CD4-positive, CD25-positive, alpha-beta regulatory T cell (primary cell): ENCODE measurements around the gene TP53I11. TPM values are rescaled to one million over a fixed set of nuclear protein-coding genes. Genes with fewer than 3 reads are reported as not detected.

Experiments used
- ATAC-seq, 2 donors: fragments of 150-1000 bp; cut with Tn5 transposase; one replicate each; pipeline ENCODE4 v1.10.0; 2021; ENCODE audit warnings: low read depth in 2 of 2, moderate number of reproducible peaks in 2 of 2, moderate library complexity in 1 of 2
- DNase-seq, 3 donors: peaks; one replicate each; pipeline versions ENCODE4 v3.0.0 to v3.0.0-alpha.2; 2012 to 2022; ENCODE audit warnings: mixed read lengths in 1 of 3
- H3K27ac ChIP-seq: one replicate; pipeline ENCODE4 v1.7.0; 2013; ENCODE audit warnings: mild to moderate bottlenecking, low read length; ENCODE audit not compliant: insufficient read depth, poor library complexity, severe bottlenecking
- H3K27me3 ChIP-seq: one replicate; pipeline ENCODE4 v1.7.0; 2013; ENCODE audit warnings: low read length; ENCODE audit not compliant: control insufficient read depth, insufficient read depth
- H3K36me3 ChIP-seq: one replicate; pipeline ENCODE4 v1.7.0; 2013; ENCODE audit warnings: mild to moderate bottlenecking, low read length, moderate library complexity; ENCODE audit not compliant: control insufficient read depth, insufficient read depth
- H3K4me1 ChIP-seq: 2 replicates; pipeline ENCODE4 v1.7.0; 2013; ENCODE audit warnings: mild to moderate bottlenecking, low read length; ENCODE audit not compliant: insufficient read depth, control insufficient read depth, poor library complexity, severe bottlenecking
- H3K4me3 ChIP-seq: one replicate; pipeline ENCODE4 v1.7.0; 2013; ENCODE audit warnings: low read depth, mild to moderate bottlenecking, low read length, moderate library complexity
- H3K9me3 ChIP-seq, 2 experiments: 1 replicate in 1 of 2; 2 replicates in 1 of 2; pipeline ENCODE4 v1.7.0; 2013; ENCODE audit warnings: low read length in 2 of 2, mild to moderate bottlenecking in 1 of 2, moderate library complexity in 1 of 2; ENCODE audit not compliant: control insufficient read depth in 2 of 2
- H3K27ac Mint-ChIP-seq, 3 donors: one replicate each; pipeline ENCODE4 v1.8.0; 2020 to 2022; ENCODE audit warnings: mild to moderate bottlenecking in 3 of 3, mixed read lengths in 3 of 3, moderate library complexity in 2 of 3
- H3K27me3 Mint-ChIP-seq: one replicate; pipeline ENCODE4 v1.8.0; 2022; ENCODE audit warnings: mild to moderate bottlenecking, mixed read lengths
- H3K36me3 Mint-ChIP-seq: one replicate; pipeline ENCODE4 v1.8.0; 2020; ENCODE audit warnings: mixed read lengths
- H3K4me1 Mint-ChIP-seq, 4 donors: one replicate each; pipeline ENCODE4 v1.8.0; 2020 to 2022; ENCODE audit warnings: mixed read lengths in 4 of 4, mild to moderate bottlenecking in 1 of 4
- H3K4me3 Mint-ChIP-seq, 4 donors: one replicate each; pipeline ENCODE4 v1.8.0; 2020 to 2022; ENCODE audit warnings: mild to moderate bottlenecking in 4 of 4, mixed read lengths in 4 of 4, moderate library complexity in 3 of 4
- H3K9me3 Mint-ChIP-seq, 7 donors: one replicate each; pipeline ENCODE4 v1.8.0; 2020 to 2022; ENCODE audit warnings: mixed read lengths in 7 of 7, mild to moderate bottlenecking in 3 of 7, moderate library complexity in 2 of 7
- polyA plus RNA-seq, 4 donors: library from polyadenylated mRNA; unstranded; fragments of 300-500 nt; fragmentation: Illumina TruSeq; gene quantifications; one replicate each; pipeline ENCODE4 v1.2.3, GENCODE V29; 2021
- total RNA-seq: library from RNA; stranded (reverse); gene quantifications from one replicate; pipeline ENCODE4 v1.2.3, GENCODE V29; 2022

Gene TP53I11
- total and polyA plus RNA-seq, 5 donors from 2014 or later = 2.0 to 17.4 (median 2.6) TPM

DNA sequence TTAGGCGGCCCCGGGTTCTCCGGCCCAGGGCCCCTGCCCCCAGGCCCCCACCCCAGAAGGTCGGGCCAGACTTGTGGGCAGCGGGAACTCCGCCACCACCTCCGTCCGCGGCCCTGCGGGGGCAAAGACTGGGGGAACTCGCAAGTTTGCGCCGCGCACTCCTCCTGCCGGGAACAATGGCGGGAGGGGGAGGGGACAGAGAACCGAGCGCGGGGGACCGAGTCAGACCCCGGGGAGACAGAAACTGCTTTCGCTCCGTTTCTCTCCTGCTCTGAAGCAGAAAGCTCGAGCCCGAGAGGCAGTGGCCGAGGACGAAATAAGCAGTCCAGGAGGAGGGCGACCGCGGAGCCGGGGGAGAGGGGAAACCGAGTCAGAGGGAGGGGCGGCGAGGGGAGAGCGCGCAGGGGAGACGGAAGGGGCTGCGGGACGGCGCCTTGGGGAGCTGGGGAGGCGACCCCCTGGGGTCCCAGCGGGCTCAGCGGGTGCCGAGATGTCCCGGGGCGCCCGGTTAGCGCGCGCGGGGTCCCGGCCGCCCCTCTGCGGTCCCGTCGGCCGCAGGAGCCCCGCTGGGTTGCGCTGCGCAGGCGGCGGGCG lies 555 bp downstream of the TP53I11 start:
- Mint-ChIP-seq H3K9me3 (no peaks in the 10 kb centered on the region), H3K4me1 (peaks cover 0 to 13% (median 7%) of the 10 kb centered on the region in 4 donors), H3K4me3 (peak overlapping the region; percentile 76 to 90 (median 83)), H3K27ac (no peak overlapping the region), H3K27me3 (peaks cover 7% of the 10 kb centered on the region), H3K36me3 (no peaks in the 10 kb centered on the region)
- H3K9me3 ChIP-seq = no peaks in the 10 kb centered on the region
- DNase-seq (no peak), ATAC-seq (no peak)
- no peaks in the 10 kb centered on the region for H3K27me3 ChIP-seq
- no peaks in the 10 kb centered on the region for H3K36me3 ChIP-seq
- no peak overlapping the region for H3K4me3 ChIP-seq
- H3K27ac ChIP-seq = no peak overlapping the region
- peaks cover 20% of the 10 kb centered on the region for H3K4me1 ChIP-seq

DNA sequence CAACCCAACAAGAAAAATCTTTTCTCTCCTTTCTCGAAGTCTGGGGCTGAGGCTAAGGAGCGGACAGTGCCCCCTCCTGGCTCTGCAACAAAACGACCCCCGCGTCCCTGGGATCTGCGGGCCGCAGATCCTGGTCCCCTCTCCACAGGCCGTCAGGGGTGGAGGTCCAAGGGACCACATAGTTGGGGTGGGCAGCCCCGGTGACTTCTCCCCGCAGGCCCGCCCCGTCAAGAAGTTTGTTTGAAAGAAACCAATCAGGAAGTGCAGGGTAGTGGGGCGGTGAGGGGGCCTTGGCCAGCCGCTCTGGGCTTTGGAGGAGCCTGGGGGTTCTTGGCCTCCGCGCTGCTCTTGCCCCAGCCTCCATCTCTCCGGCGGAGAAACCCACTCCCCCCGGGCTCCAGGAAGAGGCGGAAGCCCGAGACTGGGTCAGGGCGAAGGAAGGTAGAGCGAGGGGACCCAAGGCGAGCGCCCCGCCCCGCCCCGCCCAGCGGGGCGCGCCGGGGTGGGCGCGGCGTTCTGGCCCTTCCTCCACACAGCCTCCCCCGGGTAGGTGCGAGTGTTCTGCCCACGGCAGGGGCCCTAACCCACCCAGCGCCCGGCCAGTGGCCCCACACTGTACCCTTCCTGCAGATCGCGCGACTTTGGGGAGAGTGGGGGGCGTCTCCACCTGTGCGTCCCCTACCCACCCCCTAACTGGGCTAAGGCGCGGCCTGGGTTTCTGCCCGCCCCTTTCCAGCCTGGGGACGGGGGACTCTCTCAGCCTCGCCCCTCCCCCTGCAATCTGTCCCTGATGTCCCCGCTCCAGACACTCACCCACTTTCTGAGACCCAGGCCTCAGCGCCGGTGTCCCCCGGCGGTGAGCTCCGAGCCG lies 1.3 kb downstream of the TP53I11 start:
- ATAC-seq = peak; percentile 32 to 40
- Mint-ChIP-seq H3K9me3 (no peaks in the 10 kb centered on the region), H3K27ac (no peak overlapping the region)

DNA sequence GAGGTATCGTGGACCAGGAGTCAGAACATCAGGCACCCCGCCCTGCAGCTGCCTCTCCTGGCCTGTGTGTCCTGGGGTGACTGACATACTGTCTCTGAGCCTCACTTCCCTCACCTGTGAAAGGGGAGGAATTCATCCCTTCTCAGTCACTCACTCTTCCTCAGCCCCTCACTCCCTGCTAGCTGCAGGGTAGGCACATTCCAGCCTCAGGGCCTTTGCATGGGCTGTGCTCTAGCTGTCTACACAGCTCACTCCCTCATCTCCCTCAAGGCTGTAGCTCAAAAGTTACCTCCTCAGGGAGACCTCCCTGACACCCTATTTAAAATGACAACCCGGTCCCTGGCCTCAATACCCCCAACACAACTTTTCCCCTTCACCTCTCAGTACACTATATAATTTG lies 2.5 kb downstream of the TP53I11 start:
- H3K9me3 ChIP-seq = no peaks in the 10 kb centered on the region
- Mint-ChIP-seq H3K27ac (no peak overlapping the region), H3K27me3 (peaks cover 7% of the 10 kb centered on the region), H3K9me3 (no peaks in the 10 kb centered on the region), H3K4me1 (peaks cover 0 to 14% (median 12%) of the 10 kb centered on the region in 4 donors), H3K36me3 (no peaks in the 10 kb centered on the region), H3K4me3 (peak overlapping the region in 2 of 4 donors; percentile 70 to 83)
- no peaks in the 10 kb centered on the region for H3K27me3 ChIP-seq
- ATAC-seq = no peak
- no peak overlapping the region for H3K4me3 ChIP-seq
- DNase-seq = no peak
- H3K36me3 ChIP-seq = no peaks in the 10 kb centered on the region
- peaks cover 21% of the 10 kb centered on the region for H3K4me1 ChIP-seq
- H3K27ac ChIP-seq = no peak overlapping the region

More for the DNA sequence above, 1.3 kb downstream of the TP53I11 start:
- H3K9me3 ChIP-seq = no peaks in the 10 kb centered on the region
- Mint-ChIP-seq H3K36me3 (no peaks in the 10 kb centered on the region), H3K4me1 (peaks cover 0 to 13% (median 7%) of the 10 kb centered on the region in 4 donors), H3K4me3 (peak overlapping the region; percentile 83 to 88 (median 83)), H3K27me3 (peaks cover 7% of the 10 kb centered on the region)
- no peaks in the 10 kb centered on the region for H3K36me3 ChIP-seq
- H3K4me1 ChIP-seq = peaks cover 20% of the 10 kb centered on the region
- H3K4me3 ChIP-seq = no peak overlapping the region
- peak; percentile 7 to 25 (median 24) for DNase-seq
- no peaks in the 10 kb centered on the region for H3K27me3 ChIP-seq
- no peak overlapping the region for H3K27ac ChIP-seq

DNA sequence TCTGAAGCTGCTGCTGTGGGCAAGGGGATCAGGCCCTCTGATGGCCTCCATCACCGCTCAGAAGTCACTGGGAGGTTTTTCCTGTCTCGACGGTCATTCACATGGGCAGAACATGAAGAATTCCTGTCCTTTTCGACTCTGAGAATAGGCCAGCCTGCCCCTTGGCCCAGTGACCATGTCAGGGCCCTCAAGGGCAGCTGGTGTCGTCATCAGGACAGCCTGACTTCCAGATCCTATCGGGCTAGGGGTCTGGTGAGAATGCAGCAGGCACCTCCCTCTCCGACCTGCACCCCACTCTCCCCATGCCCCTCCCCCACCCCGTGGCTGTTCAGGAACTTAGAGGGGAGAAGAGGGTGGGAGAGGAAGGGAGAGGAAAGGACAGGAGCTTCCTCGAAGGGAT lies 3.6 kb downstream of the TP53I11 start:
- peaks cover 0 to 19% (median 12%) of the 10 kb centered on the region in 4 donors for H3K4me1 Mint-ChIP-seq
- H3K9me3 ChIP-seq = no peaks in the 10 kb centered on the region
- H3K27me3 Mint-ChIP-seq = peaks cover 7% of the 10 kb centered on the region
- H3K27me3 ChIP-seq = no peaks in the 10 kb centered on the region
- no peaks in the 10 kb centered on the region for H3K9me3 Mint-ChIP-seq
- no peaks in the 10 kb centered on the region for H3K36me3 ChIP-seq
- peak overlapping the region in 1 of 4 donors; percentile 44 for H3K4me3 Mint-ChIP-seq
- no peak overlapping the region for H3K27ac Mint-ChIP-seq
- ATAC-seq (no peak), DNase-seq (no peak)
- H3K36me3 Mint-ChIP-seq = no peaks in the 10 kb centered on the region
- no peak overlapping the region for H3K4me3 ChIP-seq
- H3K27ac ChIP-seq = no peak overlapping the region
- H3K4me1 ChIP-seq = peaks cover 25% of the 10 kb centered on the region

DNA sequence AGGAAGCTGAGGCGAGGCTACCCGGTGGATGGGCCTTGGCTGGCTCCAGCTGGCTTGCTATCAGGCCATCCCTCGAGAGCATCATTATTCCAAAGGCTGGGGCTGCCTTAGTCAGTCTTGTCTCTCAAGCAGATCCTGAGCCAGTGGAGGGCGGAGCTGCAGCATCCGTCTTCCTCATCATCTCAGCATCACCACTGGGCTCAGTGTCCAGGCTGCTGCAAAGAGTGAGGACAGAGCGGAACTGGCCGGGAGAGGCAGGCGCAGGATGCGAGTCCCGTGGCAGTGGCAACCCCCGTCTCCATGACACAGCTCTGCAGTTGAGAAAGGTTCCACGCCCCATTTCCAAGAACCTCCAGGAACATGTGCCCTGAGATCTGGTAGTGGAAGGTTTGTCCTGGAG lies 4.4 kb downstream of the TP53I11 start:
- H3K4me3 Mint-ChIP-seq = peak overlapping the region in 2 of 4 donors; percentile 56 to 62
- no peaks in the 10 kb centered on the region for H3K9me3 Mint-ChIP-seq
- DNase-seq = no peak
- Histone ChIP-seq H3K27me3 (no peaks in the 10 kb centered on the region), H3K4me3 (no peak overlapping the region), H3K36me3 (no peaks in the 10 kb centered on the region), H3K9me3 (no peaks in the 10 kb centered on the region), H3K27ac (no peak overlapping the region), H3K4me1 (peaks cover 25% of the 10 kb centered on the region)
- no peaks in the 10 kb centered on the region for H3K36me3 Mint-ChIP-seq
- peaks cover 0 to 20% (median 9%) of the 10 kb centered on the region in 4 donors for H3K4me1 Mint-ChIP-seq
- no peak for ATAC-seq
- H3K27ac Mint-ChIP-seq = no peak overlapping the region
- peaks cover 1% of the 10 kb centered on the region for H3K27me3 Mint-ChIP-seq

DNA sequence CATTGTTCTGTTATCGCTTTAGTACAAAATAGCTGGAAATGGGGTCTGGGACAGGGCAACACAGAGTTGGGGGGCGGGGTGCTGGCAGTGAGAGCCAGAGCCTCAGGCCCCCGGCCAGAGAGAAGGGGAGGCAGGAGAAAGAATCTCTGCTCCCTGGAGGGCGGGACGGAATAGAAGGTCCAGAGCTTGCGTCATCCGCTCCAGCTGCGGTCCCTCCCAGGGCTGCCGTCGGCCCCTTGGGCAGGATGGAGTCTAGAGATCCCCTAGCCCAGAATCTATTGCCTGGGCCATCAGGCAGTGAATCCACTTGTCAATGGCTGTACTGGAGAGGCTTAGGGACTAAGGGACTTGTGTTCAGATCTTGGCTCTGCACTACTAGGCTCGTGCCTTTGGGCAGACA lies 5.0 kb downstream of the TP53I11 start:
- Histone ChIP-seq H3K27me3 (no peaks in the 10 kb centered on the region), H3K4me3 (no peak overlapping the region), H3K9me3 (no peaks in the 10 kb centered on the region), H3K36me3 (no peaks in the 10 kb centered on the region), H3K27ac (no peak overlapping the region), H3K4me1 (peaks cover 21% of the 10 kb centered on the region)
- DNase-seq (no peak), ATAC-seq (no peak)
- Mint-ChIP-seq H3K36me3 (no peaks in the 10 kb centered on the region), H3K27ac (peak overlapping the region in 1 of 3 donors; percentile 63), H3K4me1 (peaks cover 0 to 22% (median 8%) of the 10 kb centered on the region in 4 donors), H3K27me3 (no peaks in the 10 kb centered on the region), H3K4me3 (peak overlapping the region in 2 of 4 donors; percentile 56 to 62), H3K9me3 (no peaks in the 10 kb centered on the region)

DNA sequence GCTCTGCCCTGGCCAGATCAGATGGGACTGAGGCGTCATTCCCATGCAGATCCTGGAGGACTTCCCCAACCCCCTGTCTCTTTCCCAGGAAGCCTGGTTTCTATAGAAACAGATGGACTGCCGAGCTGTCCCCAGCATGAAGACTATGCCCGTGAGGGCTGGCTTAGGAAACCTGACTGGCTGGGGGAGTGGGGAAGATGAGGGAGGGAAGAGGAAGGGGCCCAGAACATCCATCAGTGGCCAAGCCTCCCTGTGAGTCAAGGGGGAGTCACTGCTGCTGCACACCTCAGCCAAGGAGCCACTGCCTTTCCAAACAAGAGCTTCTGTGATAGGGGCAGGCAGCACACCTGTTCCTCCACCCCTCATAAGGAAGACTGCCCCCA lies 5.8 kb downstream of the TP53I11 start:
- Histone ChIP-seq H3K9me3 (no peaks in the 10 kb centered on the region), H3K4me3 (no peak overlapping the region), H3K36me3 (no peaks in the 10 kb centered on the region), H3K27ac (no peak overlapping the region), H3K4me1 (peaks cover 14% of the 10 kb centered on the region), H3K27me3 (no peaks in the 10 kb centered on the region)
- DNase-seq = no peak
- no peaks in the 10 kb centered on the region for H3K27me3 Mint-ChIP-seq
- peak overlapping the region in 1 of 4 donors; percentile 19 for H3K4me3 Mint-ChIP-seq
- H3K36me3 Mint-ChIP-seq = no peaks in the 10 kb centered on the region
- no peak overlapping the region for H3K27ac Mint-ChIP-seq
- ATAC-seq = no peak
- H3K4me1 Mint-ChIP-seq = peaks cover 0 to 22% (median 10%) of the 10 kb centered on the region in 4 donors
- no peaks in the 10 kb centered on the region for H3K9me3 Mint-ChIP-seq
